T-helper 2 cell treated with Interferon-gamma antibody and Interleukin-4, amounts not matched to agents 5 μg/mL and 100 μg/mL, for 36 hours (primary cell): ENCODE results near the gene PDZRN3.

ENCODE experiments used
- DNase-seq: peaks from one replicate; pipeline ENCODE4 v3.0.0; 2021; ENCODE audit warnings: low spot score
- H3K27ac Mint-ChIP-seq: one replicate; pipeline ENCODE4 v1.8.0; 2021; ENCODE audit warnings: mild to moderate bottlenecking, mixed read lengths
- H3K27me3 Mint-ChIP-seq: one replicate; pipeline ENCODE4 v1.8.0; 2021; ENCODE audit warnings: low read depth, mixed read lengths
- H3K36me3 Mint-ChIP-seq: one replicate; pipeline ENCODE4 v1.8.0; 2021; ENCODE audit warnings: low read depth, mixed read lengths
- H3K4me1 Mint-ChIP-seq: one replicate; pipeline ENCODE4 v1.8.0; 2021; ENCODE audit warnings: low read depth, mixed read lengths
- H3K4me3 Mint-ChIP-seq: one replicate; pipeline ENCODE4 v1.8.0; 2022; ENCODE audit warnings: mild to moderate bottlenecking, moderate library complexity, mixed read lengths
- H3K9me3 Mint-ChIP-seq: one replicate; pipeline ENCODE4 v1.8.0; 2021; ENCODE audit warnings: mixed read lengths

The PDZRN3 gene

DNA sequence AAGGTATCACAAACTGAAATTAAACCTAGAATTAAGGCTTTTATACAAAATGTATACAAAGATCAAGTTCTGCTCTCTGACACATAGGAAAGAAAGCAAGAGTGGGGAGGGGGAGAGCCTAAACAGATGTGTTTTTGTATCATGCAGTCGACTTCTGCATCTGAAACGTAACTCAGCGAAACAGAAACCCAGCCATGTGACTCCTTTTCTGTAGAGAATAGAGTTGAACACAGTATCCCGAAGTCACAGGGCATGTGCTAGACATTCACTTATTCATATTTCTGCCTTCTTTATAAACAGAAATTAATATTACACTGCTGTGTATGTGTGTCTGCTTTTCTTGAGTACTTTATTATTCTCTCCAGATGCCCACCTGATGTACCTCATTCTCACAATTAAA, 121.0 kb downstream of the PDZRN3 start:
- Mint-ChIP-seq H3K27me3 (no peaks in the 10 kb centered on the region), H3K9me3 (no peaks in the 10 kb centered on the region), H3K4me1 (no peaks in the 10 kb centered on the region), H3K4me3 (no peak overlapping the region), H3K36me3 (no peaks in the 10 kb centered on the region), H3K27ac (no peak overlapping the region)
- DNase-seq, result no peak

DNA sequence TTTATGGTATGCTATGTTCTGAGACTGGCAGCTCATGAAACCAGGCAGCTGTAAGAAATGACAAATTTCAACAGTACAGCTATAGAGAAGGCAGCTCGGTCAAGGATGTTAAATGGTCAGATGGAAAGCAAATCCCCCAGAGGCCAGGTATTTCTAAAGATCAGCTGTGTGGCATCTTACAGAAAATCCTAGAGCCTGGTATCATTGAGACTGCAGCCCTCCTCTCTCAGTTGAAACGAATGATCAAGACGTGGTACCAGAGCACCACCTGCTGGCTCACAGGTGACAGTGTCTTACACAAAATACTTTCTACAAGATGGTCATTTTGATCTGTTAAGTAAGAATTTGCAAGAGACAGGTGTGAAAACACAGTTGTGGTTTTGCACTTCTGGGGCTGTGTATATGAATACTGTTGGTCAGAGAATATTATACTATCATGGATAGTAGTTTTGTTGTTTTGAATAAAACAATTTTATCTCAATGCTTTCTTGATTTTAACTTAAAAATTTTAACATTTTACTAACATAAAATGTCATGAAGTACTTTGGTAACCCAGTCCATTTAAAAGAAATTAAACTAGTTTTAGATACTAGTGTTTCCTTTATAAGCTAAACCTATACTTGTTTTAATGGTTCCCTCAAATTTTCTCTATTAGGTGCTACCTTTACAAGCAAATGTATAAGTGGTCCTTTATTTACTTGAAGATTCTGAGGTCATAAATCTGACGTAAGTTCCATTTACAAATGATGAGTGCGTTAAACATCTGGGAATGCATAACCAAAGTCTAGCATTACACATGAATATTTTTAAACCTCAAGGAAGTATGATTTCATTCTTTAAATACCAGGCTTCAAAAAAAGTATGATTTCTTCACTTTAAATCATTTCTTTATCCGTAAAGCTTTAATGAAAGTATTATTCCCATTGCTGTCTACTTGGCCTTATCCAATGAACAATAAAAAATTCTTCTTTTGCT, 121.8 kb downstream of the PDZRN3 start:
- H3K27me3 Mint-ChIP-seq, result no peaks in the 10 kb centered on the region
- H3K9me3 Mint-ChIP-seq, result no peaks in the 10 kb centered on the region
- DNase-seq, result peak; percentile 16
- H3K36me3 Mint-ChIP-seq, result no peaks in the 10 kb centered on the region
- no peaks in the 10 kb centered on the region for H3K4me1 Mint-ChIP-seq
- no peak overlapping the region for H3K27ac Mint-ChIP-seq
- no peak overlapping the region for H3K4me3 Mint-ChIP-seq

DNA sequence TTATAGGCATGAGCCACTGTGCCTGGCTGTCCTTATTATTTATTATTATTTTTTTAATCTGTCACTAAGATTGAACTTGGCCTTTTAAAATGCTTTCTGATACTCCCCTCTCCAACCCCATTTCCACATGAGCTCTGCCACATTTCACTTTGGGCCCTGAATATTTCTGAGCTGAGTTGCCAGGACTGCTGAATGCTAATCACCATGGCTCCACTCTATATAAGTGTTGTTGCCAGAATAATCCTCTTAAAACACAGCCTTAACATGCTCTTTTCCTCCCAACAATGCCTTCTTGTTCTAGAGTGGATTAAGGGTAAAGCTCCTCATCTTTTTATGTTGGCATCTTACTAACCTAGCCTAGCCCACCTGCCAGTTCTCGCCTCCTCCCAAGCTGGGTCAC, 124.4 kb downstream of the PDZRN3 start:
- H3K9me3 Mint-ChIP-seq, result no peaks in the 10 kb centered on the region
- H3K36me3 Mint-ChIP-seq, result no peaks in the 10 kb centered on the region
- H3K4me1 Mint-ChIP-seq, result no peaks in the 10 kb centered on the region
- DNase-seq, result no peak
- no peak overlapping the region for H3K4me3 Mint-ChIP-seq
- H3K27ac Mint-ChIP-seq, result no peak overlapping the region
- no peaks in the 10 kb centered on the region for H3K27me3 Mint-ChIP-seq

DNA sequence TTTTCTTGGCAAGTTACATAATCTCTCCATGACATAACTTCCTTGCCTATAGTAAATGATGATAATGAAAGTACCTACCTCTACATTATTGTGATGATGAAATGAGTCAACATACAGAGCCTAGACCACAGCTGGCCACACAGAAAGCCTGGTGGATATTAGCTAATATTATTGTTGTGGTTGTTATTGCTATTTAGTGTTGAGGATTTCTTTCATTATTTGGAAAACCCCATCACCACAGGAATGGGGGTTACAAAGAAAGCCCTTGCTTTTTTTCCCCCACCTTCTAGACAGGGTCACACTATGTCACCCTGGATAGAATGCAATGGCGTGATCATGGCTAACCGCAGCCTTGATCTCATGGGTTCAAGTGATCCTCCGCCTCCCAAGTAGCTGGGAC, 125.0 kb downstream of the PDZRN3 start:
- H3K27me3 Mint-ChIP-seq, result peaks cover under 1% of the 10 kb centered on the region
- H3K4me1 Mint-ChIP-seq, result no peaks in the 10 kb centered on the region
- no peaks in the 10 kb centered on the region for H3K9me3 Mint-ChIP-seq
- no peak overlapping the region for H3K27ac Mint-ChIP-seq
- no peaks in the 10 kb centered on the region for H3K36me3 Mint-ChIP-seq
- DNase-seq, result no peak
- no peak overlapping the region for H3K4me3 Mint-ChIP-seq

DNA sequence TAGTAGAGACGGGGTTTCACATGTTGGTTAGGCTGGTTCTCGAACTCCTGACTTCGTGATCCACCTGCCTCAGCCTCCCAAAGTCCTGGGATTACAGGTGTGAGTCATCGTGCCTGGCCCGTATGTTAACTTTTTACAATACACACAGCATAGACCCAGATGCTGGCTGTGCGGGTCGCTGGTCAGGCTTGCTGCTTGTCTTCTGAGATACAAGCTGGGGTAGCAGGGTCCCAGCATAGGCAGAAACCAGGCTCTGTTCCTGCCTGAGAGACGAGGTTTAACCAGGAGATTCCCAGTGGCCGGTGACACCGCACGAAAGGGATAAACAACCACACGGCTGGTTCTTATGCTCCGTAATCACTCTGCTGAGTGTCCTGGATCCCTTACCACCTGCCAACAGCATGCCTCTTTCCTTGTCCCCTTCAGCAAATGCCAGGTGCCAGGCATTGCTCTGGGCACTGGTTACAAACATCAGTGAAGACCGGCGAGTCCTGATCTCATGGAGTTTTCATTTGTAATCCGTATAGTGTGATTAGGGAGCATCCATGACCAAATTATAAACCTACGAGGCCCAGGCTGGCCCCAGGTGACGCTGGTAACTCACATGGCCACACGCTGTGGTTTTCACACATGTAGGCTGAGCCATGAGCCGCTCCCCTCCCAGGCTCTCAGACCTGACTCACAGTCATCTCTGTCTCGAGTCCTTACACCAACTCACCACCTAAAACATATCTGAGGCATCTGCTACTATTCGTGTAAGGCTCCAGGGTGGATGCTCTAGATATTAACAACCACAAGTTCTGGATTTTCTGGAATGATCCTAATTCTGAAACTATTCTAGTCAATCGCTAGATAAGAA, 125.7 kb downstream of the PDZRN3 start:
- H3K27me3 Mint-ChIP-seq, result peaks cover 3% of the 10 kb centered on the region
- no peaks in the 10 kb centered on the region for H3K9me3 Mint-ChIP-seq
- H3K27ac Mint-ChIP-seq, result no peak overlapping the region
- no peaks in the 10 kb centered on the region for H3K4me1 Mint-ChIP-seq
- no peak for DNase-seq
- H3K4me3 Mint-ChIP-seq, result no peak overlapping the region
- H3K36me3 Mint-ChIP-seq, result no peaks in the 10 kb centered on the region

DNA sequence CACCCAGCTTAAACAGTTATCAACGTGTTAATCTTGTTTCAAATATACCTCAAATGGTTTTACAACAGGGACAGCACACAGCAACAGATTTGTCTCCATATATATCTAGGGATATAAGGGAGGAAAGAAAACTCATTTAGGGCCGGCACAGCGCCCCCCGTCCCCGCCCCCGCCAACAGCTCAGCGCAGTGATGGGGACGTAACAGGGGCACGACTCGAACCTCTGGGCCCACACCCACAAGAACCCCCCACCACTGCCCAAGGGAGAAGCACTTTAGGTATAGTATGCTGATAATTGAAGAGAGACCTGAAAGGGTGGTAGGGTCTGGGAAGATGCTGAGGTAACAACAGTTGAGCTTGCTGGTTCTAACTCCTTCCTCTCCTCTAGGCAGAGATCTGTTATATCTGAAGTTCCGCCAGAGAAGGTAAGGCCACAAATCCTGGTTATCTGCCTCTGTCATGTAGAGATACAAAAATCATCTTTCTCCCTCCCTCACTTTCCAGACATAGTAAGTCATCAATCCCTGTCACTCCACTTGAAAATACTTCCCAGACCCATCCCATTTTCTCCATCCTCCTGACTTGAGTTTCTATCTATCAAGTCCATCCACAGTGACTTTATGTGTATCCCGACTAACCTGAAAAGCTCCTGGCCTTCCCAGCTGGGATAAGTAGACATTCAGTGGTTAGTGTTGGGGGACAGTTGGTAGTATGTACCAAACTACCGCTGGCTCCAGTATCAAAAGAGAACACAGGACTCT, 126.9 kb downstream of the PDZRN3 start:
- Mint-ChIP-seq H3K27ac (no peak overlapping the region), H3K4me3 (no peak overlapping the region), H3K36me3 (no peaks in the 10 kb centered on the region), H3K9me3 (no peaks in the 10 kb centered on the region), H3K27me3 (peaks cover 3% of the 10 kb centered on the region), H3K4me1 (no peaks in the 10 kb centered on the region)
- no peak for DNase-seq

DNA sequence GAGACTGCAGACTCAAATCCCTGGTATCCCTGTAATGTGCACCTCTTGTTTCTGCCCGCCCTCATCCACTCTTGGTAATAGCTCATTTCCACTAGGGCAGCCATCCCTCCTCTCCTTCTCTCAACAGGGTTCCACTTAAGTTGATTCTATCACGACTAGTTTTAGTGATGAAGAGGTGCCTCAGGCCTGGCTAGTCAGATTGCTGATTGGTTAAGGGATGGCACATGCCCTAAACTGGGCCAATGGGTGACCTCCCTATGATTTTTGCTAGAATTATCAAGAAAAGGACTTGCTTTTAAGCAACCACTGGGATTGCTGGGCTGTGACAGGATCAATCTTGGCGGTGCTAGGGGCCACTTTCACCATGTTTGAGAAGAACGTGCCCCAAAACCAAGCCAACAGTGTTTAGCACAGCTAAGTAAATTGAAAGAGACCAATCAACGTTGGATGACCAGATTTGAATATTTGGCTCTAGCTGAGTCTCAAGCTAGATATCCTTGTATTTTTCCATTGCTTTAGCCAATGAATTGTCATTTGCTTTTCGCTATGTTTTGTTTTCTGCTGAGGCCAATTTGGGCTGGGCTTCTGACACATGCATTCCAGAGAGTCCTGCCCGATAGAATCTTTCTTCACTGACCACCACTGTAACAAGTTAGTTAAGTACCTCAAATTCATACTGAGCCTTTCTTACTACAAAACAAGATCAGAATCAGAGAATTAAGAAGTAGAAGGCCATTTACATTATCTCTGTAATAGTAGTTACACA, 131.0 kb downstream of the PDZRN3 start:
- no peaks in the 10 kb centered on the region for H3K9me3 Mint-ChIP-seq
- no peak overlapping the region for H3K27ac Mint-ChIP-seq
- no peak for DNase-seq
- peaks cover 3% of the 10 kb centered on the region for H3K27me3 Mint-ChIP-seq
- H3K4me1 Mint-ChIP-seq, result no peaks in the 10 kb centered on the region
- no peak overlapping the region for H3K4me3 Mint-ChIP-seq
- no peaks in the 10 kb centered on the region for H3K36me3 Mint-ChIP-seq

DNA sequence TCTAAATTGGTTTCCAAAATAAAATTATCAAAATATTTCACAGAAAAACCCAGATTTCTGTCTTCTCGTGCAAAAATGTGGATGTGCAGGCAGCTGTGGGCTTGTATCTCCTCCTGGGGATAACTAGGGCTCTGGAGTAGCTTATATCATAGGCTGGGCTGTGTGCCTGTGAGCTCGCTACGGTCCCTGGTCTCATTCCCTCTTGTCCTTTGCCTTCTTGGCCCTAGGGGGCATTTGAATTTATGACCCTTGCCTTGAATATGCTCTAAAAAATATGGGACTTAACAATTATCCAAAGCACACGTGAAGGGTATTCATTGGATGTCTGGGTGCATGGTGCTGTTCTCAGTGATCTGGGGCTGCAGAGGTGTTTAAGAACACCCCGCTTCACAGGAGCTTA, 132.6 kb downstream of the PDZRN3 start:
- Mint-ChIP-seq H3K9me3 (no peaks in the 10 kb centered on the region), H3K27me3 (peaks cover 6% of the 10 kb centered on the region), H3K27ac (no peak overlapping the region), H3K36me3 (no peaks in the 10 kb centered on the region), H3K4me1 (no peaks in the 10 kb centered on the region), H3K4me3 (no peak overlapping the region)
- DNase-seq, result no peak

DNA sequence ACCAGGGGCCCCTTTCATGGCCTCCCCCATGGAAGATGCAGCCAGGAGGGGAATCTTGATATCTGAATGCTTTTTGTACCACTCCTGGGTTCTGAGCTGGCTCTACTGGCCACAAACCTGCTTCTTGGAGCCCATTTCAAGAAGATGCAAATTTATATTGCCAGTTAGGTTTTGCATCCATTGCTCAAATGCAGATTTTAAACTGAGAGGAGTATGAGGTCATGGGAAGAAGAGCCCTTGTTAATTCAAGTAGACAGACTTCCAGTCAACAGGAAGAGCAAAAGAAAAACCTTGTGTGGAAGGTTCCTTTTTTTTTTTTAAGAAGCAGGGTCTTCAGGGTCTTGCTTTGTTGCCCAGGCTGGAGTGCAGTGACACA, 133.5 kb downstream of the PDZRN3 start:
- H3K4me1 Mint-ChIP-seq, result no peaks in the 10 kb centered on the region
- DNase-seq, result no peak
- H3K4me3 Mint-ChIP-seq, result no peak overlapping the region
- no peak overlapping the region for H3K27ac Mint-ChIP-seq
- H3K9me3 Mint-ChIP-seq, result no peaks in the 10 kb centered on the region
- H3K27me3 Mint-ChIP-seq, result peaks cover 6% of the 10 kb centered on the region
- H3K36me3 Mint-ChIP-seq, result no peaks in the 10 kb centered on the region

DNA sequence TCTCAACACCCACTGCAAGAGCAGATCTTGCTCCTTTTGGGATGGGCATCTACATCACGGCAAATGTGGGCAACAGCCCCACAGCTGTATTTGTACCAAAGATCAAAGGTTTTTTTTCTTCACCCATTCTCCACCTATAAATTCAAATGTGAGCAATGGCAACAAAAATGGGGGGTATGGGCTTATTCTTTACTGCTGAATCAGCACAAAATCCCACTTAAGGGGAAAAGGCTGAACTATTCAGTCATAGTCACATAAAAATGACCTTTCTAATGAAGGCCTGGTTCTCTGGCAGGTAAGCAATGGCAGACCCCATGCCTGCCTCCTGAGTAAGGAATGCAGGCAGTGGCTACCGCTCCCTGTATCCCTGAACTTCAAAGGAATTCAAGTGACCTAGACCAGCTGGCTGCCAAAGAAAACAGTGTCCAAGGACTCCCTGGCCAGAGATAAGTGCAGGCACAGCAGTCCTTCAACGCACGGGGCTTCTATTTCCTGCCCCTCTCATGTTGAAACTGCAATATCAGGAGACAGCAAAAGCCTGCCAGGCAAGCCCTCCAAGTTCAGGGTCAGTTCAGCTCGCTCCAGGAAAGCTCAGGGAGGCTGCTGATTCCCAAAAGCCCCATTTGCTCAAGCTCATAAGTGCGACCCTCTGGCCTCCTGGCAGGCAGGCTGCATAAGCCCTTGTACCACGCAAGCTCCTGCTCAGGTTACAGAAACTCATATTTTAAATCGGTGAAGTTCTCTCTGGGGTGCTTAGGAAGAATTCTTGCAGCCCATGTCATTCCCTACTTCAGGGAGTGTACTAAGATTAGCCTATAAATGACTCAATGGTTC, 134.1 kb downstream of the PDZRN3 start:
- Mint-ChIP-seq H3K4me3 (no peak overlapping the region), H3K4me1 (no peaks in the 10 kb centered on the region), H3K27ac (no peak overlapping the region), H3K27me3 (peaks cover 6% of the 10 kb centered on the region), H3K36me3 (no peaks in the 10 kb centered on the region), H3K9me3 (no peaks in the 10 kb centered on the region)
- DNase-seq, result no peak

DNA sequence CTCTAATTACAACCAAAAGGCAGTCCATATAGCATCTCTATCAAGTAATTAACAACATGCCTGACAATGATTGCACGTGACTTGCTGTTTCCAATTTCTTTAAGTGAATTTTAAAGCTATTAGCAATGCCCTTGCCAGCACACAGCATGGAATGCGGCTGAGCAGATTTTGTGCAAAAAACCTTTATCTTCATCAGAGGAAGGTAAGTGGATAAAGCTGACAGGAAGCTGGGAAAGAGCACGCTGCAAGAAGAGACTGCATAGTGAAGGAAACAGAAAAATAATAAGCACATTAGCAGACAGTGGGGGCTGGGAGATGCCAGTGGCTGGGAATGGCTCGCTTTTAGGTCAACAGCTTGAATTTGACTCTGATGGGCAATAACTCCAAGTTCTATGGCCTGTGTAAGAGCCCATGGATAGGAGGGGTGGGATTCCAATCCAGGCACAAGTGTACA, 138.8 kb downstream of the PDZRN3 start:
- Mint-ChIP-seq H3K36me3 (no peaks in the 10 kb centered on the region), H3K9me3 (no peaks in the 10 kb centered on the region), H3K4me1 (no peaks in the 10 kb centered on the region), H3K4me3 (no peak overlapping the region), H3K27ac (no peak overlapping the region), H3K27me3 (peaks cover 25% of the 10 kb centered on the region)
- no peak for DNase-seq

DNA sequence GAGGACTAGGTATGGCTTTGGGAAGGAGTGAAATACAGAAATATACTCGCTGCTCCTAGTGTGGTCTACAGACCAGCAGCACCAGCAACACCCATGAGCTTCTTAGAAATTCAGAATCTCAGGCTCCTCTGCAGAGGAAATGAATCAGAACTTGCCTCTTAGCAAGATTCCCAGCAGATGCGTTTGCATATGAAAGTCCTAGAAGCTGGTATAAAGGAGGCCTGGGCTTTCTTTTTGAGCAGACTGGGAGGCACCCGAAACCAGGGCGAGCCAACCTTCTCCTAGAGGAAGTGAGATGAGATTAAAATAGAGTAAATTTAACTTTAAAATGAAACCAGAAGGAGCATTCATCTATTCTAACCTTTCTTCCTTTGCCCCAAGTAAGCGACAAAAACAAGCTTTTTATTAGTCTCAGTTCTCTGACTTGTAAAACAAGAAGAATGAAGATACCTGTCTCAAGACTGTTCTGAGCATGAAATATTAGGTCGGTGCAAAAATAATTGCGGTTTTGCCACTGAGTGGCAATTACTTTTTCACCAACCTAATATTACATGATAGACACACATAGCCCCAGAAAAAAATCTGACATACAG, 140.0 kb downstream of the PDZRN3 start:
- no peaks in the 10 kb centered on the region for H3K4me1 Mint-ChIP-seq
- H3K9me3 Mint-ChIP-seq, result no peaks in the 10 kb centered on the region
- H3K4me3 Mint-ChIP-seq, result no peak overlapping the region
- H3K27ac Mint-ChIP-seq, result no peak overlapping the region
- no peak for DNase-seq
- no peaks in the 10 kb centered on the region for H3K36me3 Mint-ChIP-seq
- H3K27me3 Mint-ChIP-seq, result peaks cover 26% of the 10 kb centered on the region
